Measurements from ENCODE around the gene NOTCH1.

DNA sequence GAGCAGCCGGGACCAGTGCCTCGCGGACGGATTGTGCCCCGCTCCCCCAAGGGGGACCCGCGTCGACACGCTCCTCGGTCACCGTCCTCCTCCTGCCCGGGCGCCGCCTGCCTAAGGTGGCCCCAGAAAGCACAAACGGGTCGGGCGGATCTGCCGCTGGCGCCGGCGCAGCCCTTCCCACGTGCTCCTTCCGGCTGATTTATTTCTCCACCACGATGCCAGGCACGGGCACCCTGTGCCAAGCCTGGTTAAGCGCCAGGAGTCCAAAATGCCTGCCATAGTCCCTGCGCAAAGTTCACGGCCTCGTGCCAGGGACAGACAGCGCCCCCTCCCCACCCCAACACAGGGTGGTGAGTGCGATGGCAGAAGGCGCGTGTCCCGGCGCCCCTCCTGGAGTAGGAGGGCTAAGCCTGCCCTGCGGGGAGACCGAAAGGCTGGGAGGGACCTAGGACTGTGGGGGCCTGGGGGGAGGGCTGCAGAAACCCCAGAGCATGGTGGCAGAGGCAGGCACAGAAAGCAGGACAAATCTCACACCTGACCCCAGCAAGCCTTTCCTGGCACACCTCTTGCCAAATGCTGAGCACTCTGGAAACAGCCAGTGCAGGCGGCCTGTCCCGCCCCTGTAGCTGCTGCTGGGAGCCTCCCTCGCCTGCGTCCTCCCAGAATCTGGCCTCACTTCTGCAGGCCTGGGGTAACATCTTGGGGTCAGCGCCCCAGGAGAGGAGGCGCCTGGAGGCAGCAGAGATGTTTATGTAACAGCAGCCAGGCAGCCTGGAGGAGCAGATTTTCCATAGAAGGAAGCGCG, 1.1 kb upstream of the NOTCH1 start:
- TF ChIP-seq, protein P1, sequence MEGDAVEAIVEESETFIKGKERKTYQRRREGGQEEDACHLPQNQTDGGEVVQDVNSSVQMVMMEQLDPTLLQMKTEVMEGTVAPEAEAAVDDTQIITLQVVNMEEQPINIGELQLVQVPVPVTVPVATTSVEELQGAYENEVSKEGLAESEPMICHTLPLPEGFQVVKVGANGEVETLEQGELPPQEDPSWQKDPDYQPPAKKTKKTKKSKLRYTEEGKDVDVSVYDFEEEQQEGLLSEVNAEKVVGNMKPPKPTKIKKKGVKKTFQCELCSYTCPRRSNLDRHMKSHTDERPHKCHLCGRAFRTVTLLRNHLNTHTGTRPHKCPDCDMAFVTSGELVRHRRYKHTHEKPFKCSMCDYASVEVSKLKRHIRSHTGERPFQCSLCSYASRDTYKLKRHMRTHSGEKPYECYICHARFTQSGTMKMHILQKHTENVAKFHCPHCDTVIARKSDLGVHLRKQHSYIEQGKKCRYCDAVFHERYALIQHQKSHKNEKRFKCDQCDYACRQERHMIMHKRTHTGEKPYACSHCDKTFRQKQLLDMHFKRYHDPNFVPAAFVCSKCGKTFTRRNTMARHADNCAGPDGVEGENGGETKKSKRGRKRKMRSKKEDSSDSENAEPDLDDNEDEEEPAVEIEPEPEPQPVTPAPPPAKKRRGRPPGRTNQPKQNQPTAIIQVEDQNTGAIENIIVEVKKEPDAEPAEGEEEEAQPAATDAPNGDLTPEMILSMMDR (IDR thresholded peaks at IDR 0.05; ENCODE audit: insufficient read depth, low read length) = no peak
- TF ChIP-seq REST (IDR thresholded peaks at IDR 0.05; ENCODE audit: insufficient replicate concordance, low read depth) (no peak), GABPA (IDR thresholded peaks at IDR 0.05; ENCODE audit: low read depth) (no peak), POLR2AphosphoS5 (IDR thresholded peaks at IDR 0.05; ENCODE audit: low read depth) (no peak; the same call in 1 of the 2 replicates)

Data from HL-60 (cell line).